Astrocyte (in vitro differentiated cells and primary cell): ENCODE measurements around the gene RBM19. TPM values are rescaled to one million over a fixed set of nuclear protein-coding genes. Genes with fewer than 3 reads are reported as not detected.

Experiments
- DNase-seq: peaks from one replicate; pipeline ENCODE4 v3.0.0-alpha.2; 2010; ENCODE audit warnings: low read depth
- FAIRE-seq: peaks from 2 replicates; lab custom pipeline; 2011; peaks lifted over from hg19 to GRCh38; lab: Jason Lieb, UNC
- H2AFZ ChIP-seq: 2 replicates; pipeline ENCODE4 v1.6.0; 2012; ENCODE audit warnings: low read depth, low read length, inconsistent platforms
- H3K27ac ChIP-seq: 2 replicates; pipeline ENCODE4 v1.5.1; 2011; ENCODE audit warnings: low read depth, low read length, inconsistent platforms
- H3K27me3 ChIP-seq: 2 replicates; pipeline ENCODE4 v1.6.0; 2011; ENCODE audit warnings: low read length, inconsistent platforms; ENCODE audit not compliant: insufficient read depth
- H3K36me3 ChIP-seq: 2 replicates; pipeline ENCODE4 v1.5.1; 2011; ENCODE audit warnings: low read length, inconsistent platforms; ENCODE audit not compliant: insufficient read depth
- H3K4me1 ChIP-seq: 2 replicates; pipeline ENCODE4 v1.5.1; 2011; ENCODE audit warnings: low read length, inconsistent platforms; ENCODE audit not compliant: insufficient read depth
- H3K4me2 ChIP-seq: 2 replicates; pipeline ENCODE4 v1.6.0; 2012; ENCODE audit warnings: low read length, inconsistent platforms
- H3K4me3 ChIP-seq: 2 replicates; pipeline ENCODE4 v1.5.1; 2011; ENCODE audit warnings: low read depth, mild to moderate bottlenecking, low read length, inconsistent platforms; ENCODE audit not compliant: insufficient read depth
- H3K79me2 ChIP-seq: 2 replicates; pipeline ENCODE4 v1.6.0; 2012; ENCODE audit warnings: mild to moderate bottlenecking, low read length, inconsistent platforms; ENCODE audit not compliant: insufficient read depth
- H3K9ac ChIP-seq: 2 replicates; pipeline ENCODE4 v1.6.0; 2012; ENCODE audit warnings: mild to moderate bottlenecking, low read length, inconsistent platforms
- H3K9me3 ChIP-seq: 2 replicates; pipeline ENCODE4 v1.5.1; 2012; ENCODE audit warnings: low read depth, mild to moderate bottlenecking, low read length, inconsistent platforms; ENCODE audit not compliant: insufficient read depth
- H4K20me1 ChIP-seq: 2 replicates; pipeline ENCODE4 v1.6.0; 2012; ENCODE audit warnings: low read length, inconsistent platforms; ENCODE audit not compliant: insufficient read depth
- H3K27ac Mint-ChIP-seq: one replicate; pipeline ENCODE4 v1.8.0; 2021; ENCODE audit warnings: mild to moderate bottlenecking, mixed read lengths; ENCODE audit not compliant: unreplicated experiment
- H3K27me3 Mint-ChIP-seq: one replicate; pipeline ENCODE4 v1.8.0; 2021; ENCODE audit warnings: low read depth, mixed read lengths; ENCODE audit not compliant: unreplicated experiment
- H3K36me3 Mint-ChIP-seq: one replicate; pipeline ENCODE4 v1.8.0; 2021; ENCODE audit warnings: low read depth, mixed read lengths; ENCODE audit not compliant: unreplicated experiment
- H3K4me1 Mint-ChIP-seq: one replicate; pipeline ENCODE4 v1.8.0; 2021; ENCODE audit warnings: low read depth, mixed read lengths; ENCODE audit not compliant: unreplicated experiment
- H3K4me3 Mint-ChIP-seq: one replicate; pipeline ENCODE4 v1.8.0; 2021; ENCODE audit warnings: mild to moderate bottlenecking, moderate library complexity, mixed read lengths; ENCODE audit not compliant: unreplicated experiment
- H3K9me3 Mint-ChIP-seq: one replicate; pipeline ENCODE4 v1.8.0; 2021; ENCODE audit warnings: mild to moderate bottlenecking, mixed read lengths; ENCODE audit not compliant: unreplicated experiment
- EZH2 ChIP-seq: IDR thresholded peaks from 2 replicates; pipeline ENCODE4 v1.6.1; 2012; ENCODE audit warnings: mild to moderate bottlenecking, low read length, inconsistent platforms; ENCODE audit not compliant: insufficient read depth
- total RNA-seq: library from RNA; stranded (reverse); gene quantifications from 2 replicates; pipeline ENCODE4 v1.2.1, GENCODE V29; 2021
- TF ChIP-seq, protein P1 (sequence below): IDR thresholded peaks from 2 replicates; pipeline ENCODE4 v1.5.1; 2011; ENCODE audit warnings: low read depth, mild to moderate bottlenecking, inconsistent platforms, low read length, moderate library complexity; ENCODE audit not compliant: insufficient read depth

RBM19 gene
- total RNA-seq, 1 donor from 2014 or later = 32.3 TPM

DNA sequence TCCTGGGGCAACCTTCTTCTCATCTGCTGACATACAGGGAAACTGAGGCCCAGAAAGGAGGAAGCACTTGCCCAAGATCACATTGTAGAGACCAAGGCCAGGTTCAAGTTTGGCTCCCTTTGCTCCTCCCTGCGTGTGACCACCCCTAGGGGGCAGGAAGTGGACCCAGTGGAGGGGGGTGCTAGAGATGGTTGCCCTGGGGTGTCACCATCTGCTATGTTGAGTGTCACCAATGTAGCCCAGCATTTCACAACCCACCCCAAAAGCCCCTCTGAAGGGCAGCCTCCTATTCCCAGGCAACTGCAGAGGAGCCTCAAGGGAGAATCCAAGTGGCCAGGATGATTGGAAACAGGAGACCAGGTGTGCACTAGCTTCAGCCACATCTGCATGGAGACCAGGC is 12.0 kb upstream of the RBM19 start:
- Mint-ChIP-seq H3K4me3 (no peak overlapping the region), H3K4me1 (no peaks in the 10 kb centered on the region), H3K27ac (no peak overlapping the region), H3K9me3 (peaks cover 2% of the 10 kb centered on the region), H3K27me3 (peaks cover 67% of the 10 kb centered on the region), H3K36me3 (no peaks in the 10 kb centered on the region)
- FAIRE-seq (no peak), DNase-seq (no peak)
- no peak overlapping the region for H2AFZ ChIP-seq
- no peak overlapping the region for H3K9ac ChIP-seq
- no peak overlapping the region for H3K27ac ChIP-seq
- H3K4me2 ChIP-seq = no peak overlapping the region
- TF ChIP-seq, protein P1, sequence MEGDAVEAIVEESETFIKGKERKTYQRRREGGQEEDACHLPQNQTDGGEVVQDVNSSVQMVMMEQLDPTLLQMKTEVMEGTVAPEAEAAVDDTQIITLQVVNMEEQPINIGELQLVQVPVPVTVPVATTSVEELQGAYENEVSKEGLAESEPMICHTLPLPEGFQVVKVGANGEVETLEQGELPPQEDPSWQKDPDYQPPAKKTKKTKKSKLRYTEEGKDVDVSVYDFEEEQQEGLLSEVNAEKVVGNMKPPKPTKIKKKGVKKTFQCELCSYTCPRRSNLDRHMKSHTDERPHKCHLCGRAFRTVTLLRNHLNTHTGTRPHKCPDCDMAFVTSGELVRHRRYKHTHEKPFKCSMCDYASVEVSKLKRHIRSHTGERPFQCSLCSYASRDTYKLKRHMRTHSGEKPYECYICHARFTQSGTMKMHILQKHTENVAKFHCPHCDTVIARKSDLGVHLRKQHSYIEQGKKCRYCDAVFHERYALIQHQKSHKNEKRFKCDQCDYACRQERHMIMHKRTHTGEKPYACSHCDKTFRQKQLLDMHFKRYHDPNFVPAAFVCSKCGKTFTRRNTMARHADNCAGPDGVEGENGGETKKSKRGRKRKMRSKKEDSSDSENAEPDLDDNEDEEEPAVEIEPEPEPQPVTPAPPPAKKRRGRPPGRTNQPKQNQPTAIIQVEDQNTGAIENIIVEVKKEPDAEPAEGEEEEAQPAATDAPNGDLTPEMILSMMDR = no peak
- TF ChIP-seq EZH2 = no peak
- H3K79me2 ChIP-seq = no peaks in the 10 kb centered on the region
- no peaks in the 10 kb centered on the region for H3K9me3 ChIP-seq
- peaks cover 2% of the 10 kb centered on the region for H3K27me3 ChIP-seq
- no peaks in the 10 kb centered on the region for H3K36me3 ChIP-seq
- no peaks in the 10 kb centered on the region for H4K20me1 ChIP-seq
- no peak overlapping the region for H3K4me3 ChIP-seq
- no peaks in the 10 kb centered on the region for H3K4me1 ChIP-seq

DNA sequence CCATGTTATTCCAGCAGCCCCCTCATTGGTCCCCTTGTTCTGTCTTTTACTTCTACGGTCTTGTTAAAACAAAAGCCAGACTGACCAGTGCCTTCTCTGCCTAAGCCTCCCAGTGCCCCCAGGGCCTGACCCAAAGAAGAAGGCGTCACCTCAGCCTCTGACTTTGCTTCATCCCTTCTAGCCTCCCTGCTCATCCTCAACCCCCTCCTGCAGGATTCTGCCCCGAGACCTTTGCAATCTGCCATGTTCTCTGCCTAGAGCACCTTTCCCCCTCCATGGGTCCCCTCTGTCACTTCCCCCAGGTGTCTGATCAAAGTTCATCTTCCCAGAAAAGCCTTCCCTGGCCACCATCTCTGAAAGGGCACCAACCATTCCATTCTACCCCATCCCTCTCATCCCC is 7.9 kb upstream of the RBM19 start:
- TF ChIP-seq, protein P1 = no peak
- no peak for TF ChIP-seq EZH2
- peaks cover 2% of the 10 kb centered on the region for H3K9me3 Mint-ChIP-seq
- no peak for DNase-seq

DNA sequence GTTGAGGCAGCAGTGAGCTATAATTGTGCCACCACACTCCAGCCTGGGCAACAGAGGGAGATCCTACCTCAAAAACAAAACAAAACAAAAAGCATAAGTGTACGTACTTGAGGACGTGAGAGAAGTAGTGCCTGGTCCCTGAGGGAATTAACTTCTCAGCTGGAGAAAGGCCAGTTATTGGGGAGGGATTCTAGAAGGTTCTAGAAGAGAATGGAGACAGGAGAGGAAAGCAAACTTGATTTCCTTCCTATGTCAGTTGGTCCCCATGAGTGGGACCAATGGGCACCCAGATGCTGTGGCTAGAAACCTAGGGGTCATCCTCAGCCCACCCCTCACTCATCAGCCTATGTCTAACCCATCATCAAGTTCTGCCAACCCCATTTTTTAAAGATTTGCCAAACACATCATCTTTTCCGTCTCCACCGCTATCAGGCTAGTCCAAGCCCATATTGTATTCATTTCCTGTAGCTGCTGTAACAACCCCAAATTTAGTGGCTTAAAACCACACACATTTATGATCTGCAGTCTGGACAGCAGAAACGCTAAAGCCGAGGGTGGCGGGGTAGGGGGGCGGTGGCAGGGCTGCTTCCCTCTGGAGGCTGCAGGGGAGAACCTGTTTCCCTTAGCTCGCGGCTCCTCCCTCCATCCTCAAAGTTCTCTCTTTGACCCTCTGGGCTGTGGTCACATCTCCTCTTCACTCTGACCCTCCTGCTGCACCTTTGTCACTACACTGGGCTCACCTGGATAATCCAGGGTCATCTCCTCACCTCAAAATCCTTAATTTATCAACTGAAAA is 7.2 kb upstream of the RBM19 start:
- H3K27me3 ChIP-seq = peaks cover 5% of the 10 kb centered on the region
- Mint-ChIP-seq H3K4me3 (no peak overlapping the region), H3K36me3 (no peaks in the 10 kb centered on the region), H3K4me1 (no peaks in the 10 kb centered on the region), H3K27me3 (peaks cover 63% of the 10 kb centered on the region), H3K27ac (no peak overlapping the region), H3K9me3 (peaks cover 2% of the 10 kb centered on the region)
- H3K36me3 ChIP-seq = no peaks in the 10 kb centered on the region
- no peak overlapping the region for H3K27ac ChIP-seq
- H3K79me2 ChIP-seq = no peaks in the 10 kb centered on the region
- no peaks in the 10 kb centered on the region for H3K4me1 ChIP-seq
- no peak for FAIRE-seq
- no peaks in the 10 kb centered on the region for H4K20me1 ChIP-seq
- no peak overlapping the region for H3K4me2 ChIP-seq
- H3K9ac ChIP-seq = no peak overlapping the region
- no peaks in the 10 kb centered on the region for H3K9me3 ChIP-seq
- TF ChIP-seq, protein P1 = no peak
- TF ChIP-seq EZH2 = no peak
- DNase-seq = no peak
- H3K4me3 ChIP-seq = no peak overlapping the region
- H2AFZ ChIP-seq = no peak overlapping the region

More for the DNA sequence above, 7.9 kb upstream of the RBM19 start:
- no peaks in the 10 kb centered on the region for H3K36me3 ChIP-seq
- no peak overlapping the region for H3K9ac ChIP-seq
- no peaks in the 10 kb centered on the region for H3K4me1 Mint-ChIP-seq
- H3K9me3 ChIP-seq = no peaks in the 10 kb centered on the region
- no peak overlapping the region for H3K4me3 ChIP-seq
- no peak overlapping the region for H3K27ac Mint-ChIP-seq
- H3K4me1 ChIP-seq = no peaks in the 10 kb centered on the region
- no peak overlapping the region for H3K4me3 Mint-ChIP-seq
- H3K4me2 ChIP-seq = no peak overlapping the region
- no peaks in the 10 kb centered on the region for H3K36me3 Mint-ChIP-seq
- no peaks in the 10 kb centered on the region for H3K79me2 ChIP-seq
- FAIRE-seq = no peak
- H2AFZ ChIP-seq = no peak overlapping the region
- no peak overlapping the region for H3K27ac ChIP-seq
- H4K20me1 ChIP-seq = no peaks in the 10 kb centered on the region
- peaks cover 2% of the 10 kb centered on the region for H3K27me3 ChIP-seq
- H3K27me3 Mint-ChIP-seq = peaks cover 65% of the 10 kb centered on the region
